IMR-90 (cell line): ENCODE data around the gene FHIP1A. TPM values are rescaled to one million over a fixed set of nuclear protein-coding genes. Genes with fewer than 3 reads are reported as not detected.

Experiments used
- ATAC-seq: fragments of 200-7000 bp; cut with Tn5 transposase; 2 replicates; pipeline ENCODE4 v1.9.1; 2020; ENCODE audit warnings: low read depth, mild to moderate bottlenecking, moderate library complexity
- BruUV-seq: library from RNA; stranded (reverse); fragments of 400-500 nt; replicated peaks from 2 replicates; lab custom pipeline; 2021; lab: Mats Ljungman, UMichigan
- CTCF ChIA-PET: fragments of 300-600 bp; formaldehyde crosslinking; extraction: SDS; loops from one replicate; lab custom pipeline; 2021; ENCODE audit warnings: antibody characterized with exemption; lab: Yijun Ruan, JAX
- POLR2A ChIA-PET: fragments of 300-600 bp; sonication (Branson Sonifier 250); formaldehyde crosslinking; loops from one replicate; lab custom pipeline; 2022; ENCODE audit warnings: antibody characterized with exemption; ENCODE audit not compliant: unreplicated experiment; lab: Charles Lee
- DNase-seq: peaks from one replicate; pipeline ENCODE4 v3.0.0; 2013
- H2AFZ ChIP-seq: replicated peaks from 2 replicates; pipeline ENCODE3; 2013; ENCODE audit warnings: low read length, mild to moderate bottlenecking; ENCODE audit not compliant: poor library complexity
- H2AK5ac ChIP-seq: 2 replicates; pipeline ENCODE4 v1.6.1; 2013; ENCODE audit warnings: low read depth, low read length, inconsistent platforms
- H2AK9ac ChIP-seq: replicated peaks from 2 replicates; pipeline ENCODE3; 2013; ENCODE audit warnings: mild to moderate bottlenecking, low read depth, low read length, moderate library complexity; ENCODE audit not compliant: poor library complexity
- H2BK120ac ChIP-seq: 2 replicates; pipeline ENCODE4 v1.6.1; 2013; ENCODE audit warnings: low read depth, low read length, inconsistent platforms
- H2BK15ac ChIP-seq: 3 replicates; pipeline ENCODE4 v1.6.1; 2013; ENCODE audit warnings: low read depth, low read length, inconsistent platforms
- H2BK20ac ChIP-seq: 2 replicates; pipeline ENCODE4 v1.6.1; 2013; ENCODE audit warnings: low read depth, mild to moderate bottlenecking, inconsistent platforms, low read length, moderate library complexity
- H2BK5ac ChIP-seq: 2 replicates; pipeline ENCODE4 v1.6.1; 2013; ENCODE audit warnings: mild to moderate bottlenecking, low read depth, low read length, inconsistent platforms; ENCODE audit not compliant: poor library complexity, severe bottlenecking
- H3K14ac ChIP-seq: replicated peaks from 2 replicates; pipeline ENCODE4 v1.6.1; 2013; ENCODE audit warnings: low read depth, low read length, inconsistent platforms
- H3K18ac ChIP-seq: 2 replicates; pipeline ENCODE4 v1.6.1; 2013; ENCODE audit warnings: low read depth, low read length, control low read depth
- H3K23ac ChIP-seq: 2 replicates; pipeline ENCODE4 v1.6.1; 2013; ENCODE audit warnings: low read depth, low read length, inconsistent platforms
- H3K27ac ChIP-seq: 2 replicates; pipeline ENCODE4 v1.5.1; 2013; ENCODE audit warnings: mild to moderate bottlenecking, control low read depth, low read length; ENCODE audit not compliant: insufficient read depth
- H3K27me3 ChIP-seq: 2 replicates; pipeline ENCODE4 v1.6.1; 2013; ENCODE audit warnings: low read length; ENCODE audit not compliant: control insufficient read depth, insufficient read depth
- H3K36me3 ChIP-seq: 2 replicates; pipeline ENCODE4 v1.6.1; 2013; ENCODE audit warnings: low read length, mixed read lengths; ENCODE audit not compliant: control insufficient read depth, insufficient read depth
- H3K4ac ChIP-seq: 2 replicates; pipeline ENCODE4 v1.6.1; 2013; ENCODE audit warnings: low read depth, low read length, inconsistent platforms
- H3K4me1 ChIP-seq: 2 replicates; pipeline ENCODE4 v1.6.1; 2013; ENCODE audit warnings: low read length, mixed read lengths; ENCODE audit not compliant: control insufficient read depth, insufficient read depth
- H3K4me2 ChIP-seq: 2 replicates; pipeline ENCODE4 v1.6.1; 2013; ENCODE audit warnings: low read depth, mild to moderate bottlenecking, control low read depth, low read length, moderate library complexity
- H3K4me3 ChIP-seq: 2 replicates; pipeline ENCODE4 v1.5.1; 2013; ENCODE audit warnings: low read depth, mild to moderate bottlenecking, control low read depth, low read length, moderate library complexity; ENCODE audit not compliant: insufficient read depth
- H3K56ac ChIP-seq: 2 replicates; pipeline ENCODE4 v1.6.1; 2013; ENCODE audit warnings: low read length, inconsistent platforms; ENCODE audit not compliant: insufficient read depth; ENCODE audit errors: extremely low read depth
- H3K79me1 ChIP-seq, 2 experiments: 2 replicates each; pipeline ENCODE4 v1.6.1; 2013; ENCODE audit warnings: low read length in 2 of 2, inconsistent platforms in 1 of 2, low read depth in 1 of 2
- H3K9ac ChIP-seq: 2 replicates; pipeline ENCODE4 v1.6.1; 2013; ENCODE audit warnings: low read depth, low read length, control low read depth
- H3K9me1 ChIP-seq: 2 replicates; pipeline ENCODE4 v1.6.1; 2013; ENCODE audit warnings: low read length, inconsistent platforms; ENCODE audit not compliant: insufficient read depth
- H3K9me3 ChIP-seq: 2 replicates; pipeline ENCODE4 v1.6.1; 2013; ENCODE audit warnings: low read length; ENCODE audit not compliant: control insufficient read depth, insufficient read depth
- H4K20me1 ChIP-seq: 2 replicates; pipeline ENCODE4 v1.6.1; 2013; ENCODE audit warnings: low read length, inconsistent platforms; ENCODE audit not compliant: insufficient read depth
- H4K5ac ChIP-seq: 2 replicates; pipeline ENCODE4 v1.6.1; 2013; ENCODE audit warnings: mild to moderate bottlenecking, low read depth, low read length, control low read depth
- H4K8ac ChIP-seq, 2 experiments: 2 replicates each; pipeline ENCODE4 v1.6.1; 2013; ENCODE audit warnings: low read depth in 2 of 2, low read length in 2 of 2, control low read depth in 1 of 2, inconsistent platforms in 1 of 2
- H4K91ac ChIP-seq: 2 replicates; pipeline ENCODE4 v1.6.1; 2013; ENCODE audit warnings: low read depth, low read length, inconsistent platforms; ENCODE audit not compliant: insufficient read depth
- BHLHE40 ChIP-seq: fragments of 150-350 bp; IDR thresholded peaks from 2 replicates; pipeline ENCODE4 v1.6.1; 2016; ENCODE audit warnings: mild to moderate bottlenecking, low read depth, low read length
- CEBPB ChIP-seq: IDR thresholded peaks from 2 replicates; pipeline ENCODE4 v1.6.1; 2012; ENCODE audit warnings: low read depth, low read length, improper control_type of control experiment
- CHD1 ChIP-seq: IDR thresholded peaks from 2 replicates; pipeline ENCODE4 v1.6.1; 2012; ENCODE audit warnings: low read depth, low read length, improper control_type of control experiment
- FOS ChIP-seq: fragments of 150-350 bp; IDR thresholded peaks from 2 replicates; pipeline ENCODE4 v1.6.1; 2016; ENCODE audit warnings: low read depth, low read length
- MAFK ChIP-seq: IDR thresholded peaks from 2 replicates; pipeline ENCODE4 v1.6.1; 2012; ENCODE audit warnings: low read depth, low read length, improper control_type of control experiment
- MAZ ChIP-seq: IDR thresholded peaks from 2 replicates; pipeline ENCODE4 v1.6.1; 2012; ENCODE audit warnings: low read depth, mild to moderate bottlenecking, low read length, improper control_type of control experiment, moderate library complexity, borderline replicate concordance
- MXI1 ChIP-seq: IDR thresholded peaks from 2 replicates; pipeline ENCODE4 v1.6.1; 2012; ENCODE audit warnings: low read depth, mild to moderate bottlenecking, low read length, moderate library complexity, borderline replicate concordance
- NFE2L2 ChIP-seq: fragments of 150-350 bp; IDR thresholded peaks from 2 replicates; pipeline ENCODE4 v1.6.1; 2016; ENCODE audit warnings: low read depth, mild to moderate bottlenecking, low read length
- POLR2A ChIP-seq: IDR thresholded peaks from 2 replicates; pipeline ENCODE4 v1.6.1; 2012; ENCODE audit warnings: mild to moderate bottlenecking, low read depth, low read length
- RAD21 ChIP-seq: IDR thresholded peaks from 2 replicates; pipeline ENCODE4 v1.6.1; 2012; ENCODE audit warnings: low read length, improper control_type of control experiment
- RCOR1 ChIP-seq: IDR thresholded peaks from 2 replicates; pipeline ENCODE4 v1.6.1; 2012; ENCODE audit warnings: mild to moderate bottlenecking, low read length, improper control_type of control experiment; ENCODE audit not compliant: insufficient replicate concordance
- RFX5 ChIP-seq: IDR thresholded peaks from 2 replicates; pipeline ENCODE4 v1.8.0; 2012; ENCODE audit warnings: low read depth, mild to moderate bottlenecking, low read length, moderate library complexity
- SMC3 ChIP-seq: fragments of 150-350 bp; IDR thresholded peaks from 2 replicates; pipeline ENCODE4 v1.6.1; 2016; ENCODE audit warnings: low read depth, mild to moderate bottlenecking, antibody characterized with exemption, low read length, moderate library complexity
- WGBS, 2 experiments: methylation state at CpG; one replicate each; pipeline versions ENCODE4 v1.1.5 to v1.1.7; 2013; ENCODE audit warnings: missing lambda C conversion rate in 2 of 2; ENCODE audit not compliant: insufficient read length in 1 of 2; ENCODE audit errors: extremely low coverage in 2 of 2; 5-methylcytosine and 5-hydroxymethylcytosine counted together
- dilution Hi-C: fragments of 300-500 bp; cut with HindIII; formaldehyde crosslinking; loops from one replicate; pipeline ENCODE4 v1.14.3; 2018; ENCODE audit warnings: low sequenced_read_pairs; ENCODE audit not compliant: unreplicated experiment
- in situ Hi-C: fragments of 300-500 bp; cut with MboI; formaldehyde crosslinking; loops from 3 replicates; pipeline ENCODE4 v1.14.3; 2019; ENCODE audit warnings: low sequenced_read_pairs, inconsistent platforms, mixed read lengths
- intact Hi-C: fragments of 100-400 bp; cut with micrococcal nuclease; formaldehyde crosslinking; loops from 2 replicates; pipeline ENCODE4 v1.10.0; 2022
- polyA plus RNA-seq, 3 experiments: library from polyadenylated mRNA; depleted of rRNA; stranded (reverse); fragments of >200 nt; gene quantifications; 2 replicates each; pipeline ENCODE4 v1.2.3, GENCODE V29; 2012; ENCODE audit warnings: low replicate concordance in 1 of 3
- total RNA-seq: library from RNA; depleted of rRNA; stranded (reverse); fragments of >200 nt; gene quantifications from 2 replicates; pipeline ENCODE4 v1.2.3, GENCODE V29; 2012
- TF ChIP-seq, protein P1 (sequence below): fragments of 150-350 bp; IDR thresholded peaks from 2 replicates; pipeline ENCODE4 v1.6.1; 2016; ENCODE audit warnings: low read depth, mild to moderate bottlenecking, low read length, moderate library complexity, borderline replicate concordance
- TF ChIP-seq, protein P2 (sequence below): fragments of 150-350 bp; IDR thresholded peaks from 2 replicates; pipeline ENCODE4 v1.6.1; 2017; ENCODE audit warnings: mild to moderate bottlenecking, antibody characterized with exemption, low read length, low read depth
- TF ChIP-seq, protein P3 (sequence below): conservative IDR thresholded peaks from 2 replicates; pipeline ENCODE4 v1.5.1; 2012; ENCODE audit warnings: mild to moderate bottlenecking, low read depth, low read length, improper control_type of control experiment

Gene FHIP1A
- total and polyA plus RNA-seq, 2 of the 4 experiments (the other 2 are of a cell fraction), result 0.02 to 0.18 TPM

DNA sequence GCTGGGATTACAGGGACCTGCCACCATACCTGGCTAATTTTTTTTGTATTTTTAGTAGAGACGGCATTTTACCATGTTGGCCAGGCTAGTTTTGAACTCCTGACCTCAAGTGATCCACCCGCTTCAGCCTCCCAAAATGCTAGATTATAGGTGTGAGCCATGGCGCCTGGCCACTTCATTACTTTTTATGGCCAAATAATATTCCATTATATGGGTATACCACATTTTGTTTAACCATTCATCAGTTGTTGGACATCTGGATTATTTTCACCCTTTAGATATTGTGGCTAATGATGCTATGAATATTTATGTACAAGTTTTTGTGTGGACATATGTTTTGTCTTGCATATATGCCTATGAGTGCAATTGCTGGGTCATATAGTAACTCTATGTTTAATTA is 8.6 kb upstream of the FHIP1A start:
- H3K27me3 ChIP-seq, result peaks cover 4% of the 10 kb centered on the region; the same call in 1 of the 2 replicates
- no peaks in the 10 kb centered on the region for H3K4me1 ChIP-seq
- ATAC-seq (no peak), DNase-seq (no peak)
- no peak overlapping the region for H2BK5ac ChIP-seq
- H3K18ac ChIP-seq, result no peak overlapping the region
- no peaks in the 10 kb centered on the region for H3K9me3 ChIP-seq
- no peak overlapping the region for H3K23ac ChIP-seq
- CTCF ChIA-PET, result no interaction called here
- no peak overlapping the region for H2BK120ac ChIP-seq
- no CpG with 5 or more reads among the region's 3 CpGs for WGBS, 2 experiments
- H4K20me1 ChIP-seq, result no peaks in the 10 kb centered on the region
- H3K9ac ChIP-seq, result no peak overlapping the region
- H2BK20ac ChIP-seq, result no peak overlapping the region
- H3K4ac ChIP-seq, result no peak overlapping the region
- H2AK9ac ChIP-seq, result no peak overlapping the region
- H2AK5ac ChIP-seq, result no peak overlapping the region
- H3K56ac ChIP-seq, result no peak overlapping the region
- in situ Hi-C loops (no loop called here), intact Hi-C loops (no loop called here), dilution Hi-C loops (no loop called here)
- H2BK15ac ChIP-seq, result no peak overlapping the region
- no peak overlapping the region for H3K14ac ChIP-seq
- POLR2A ChIA-PET, result no interaction called here
- H2AFZ ChIP-seq, result no peak overlapping the region
- H4K8ac ChIP-seq, result no peak overlapping the region
- H3K36me3 ChIP-seq, result no peaks in the 10 kb centered on the region
- no peaks in the 10 kb centered on the region for H3K9me1 ChIP-seq
- H4K91ac ChIP-seq, result no peak overlapping the region
- H4K5ac ChIP-seq, result no peak overlapping the region
- no peak overlapping the region for H3K4me2 ChIP-seq
- no peak overlapping the region for H3K27ac ChIP-seq
- BruUV-seq, result no TSS peak
- no peak overlapping the region for H3K4me3 ChIP-seq
- no peaks in the 10 kb centered on the region for H3K79me1 ChIP-seq
- TF ChIP-seq RFX5 (no peak), POLR2A (no peak), RAD21 (no peak), CEBPB (no peak), MXI1 (no peak), SMC3 (no peak), RCOR1 (no peak), MAZ (no peak), MAFK (no peak), NFE2L2 (no peak), CHD1 (no peak), BHLHE40 (no peak), FOS (no peak)
- TF ChIP-seq, protein P1, sequence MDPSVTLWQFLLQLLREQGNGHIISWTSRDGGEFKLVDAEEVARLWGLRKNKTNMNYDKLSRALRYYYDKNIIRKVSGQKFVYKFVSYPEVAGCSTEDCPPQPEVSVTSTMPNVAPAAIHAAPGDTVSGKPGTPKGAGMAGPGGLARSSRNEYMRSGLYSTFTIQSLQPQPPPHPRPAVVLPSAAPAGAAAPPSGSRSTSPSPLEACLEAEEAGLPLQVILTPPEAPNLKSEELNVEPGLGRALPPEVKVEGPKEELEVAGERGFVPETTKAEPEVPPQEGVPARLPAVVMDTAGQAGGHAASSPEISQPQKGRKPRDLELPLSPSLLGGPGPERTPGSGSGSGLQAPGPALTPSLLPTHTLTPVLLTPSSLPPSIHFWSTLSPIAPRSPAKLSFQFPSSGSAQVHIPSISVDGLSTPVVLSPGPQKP, result no peak
- TF ChIP-seq, protein P2, sequence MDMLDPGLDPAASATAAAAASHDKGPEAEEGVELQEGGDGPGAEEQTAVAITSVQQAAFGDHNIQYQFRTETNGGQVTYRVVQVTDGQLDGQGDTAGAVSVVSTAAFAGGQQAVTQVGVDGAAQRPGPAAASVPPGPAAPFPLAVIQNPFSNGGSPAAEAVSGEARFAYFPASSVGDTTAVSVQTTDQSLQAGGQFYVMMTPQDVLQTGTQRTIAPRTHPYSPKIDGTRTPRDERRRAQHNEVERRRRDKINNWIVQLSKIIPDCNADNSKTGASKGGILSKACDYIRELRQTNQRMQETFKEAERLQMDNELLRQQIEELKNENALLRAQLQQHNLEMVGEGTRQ, result no peak
- TF ChIP-seq, protein P3, sequence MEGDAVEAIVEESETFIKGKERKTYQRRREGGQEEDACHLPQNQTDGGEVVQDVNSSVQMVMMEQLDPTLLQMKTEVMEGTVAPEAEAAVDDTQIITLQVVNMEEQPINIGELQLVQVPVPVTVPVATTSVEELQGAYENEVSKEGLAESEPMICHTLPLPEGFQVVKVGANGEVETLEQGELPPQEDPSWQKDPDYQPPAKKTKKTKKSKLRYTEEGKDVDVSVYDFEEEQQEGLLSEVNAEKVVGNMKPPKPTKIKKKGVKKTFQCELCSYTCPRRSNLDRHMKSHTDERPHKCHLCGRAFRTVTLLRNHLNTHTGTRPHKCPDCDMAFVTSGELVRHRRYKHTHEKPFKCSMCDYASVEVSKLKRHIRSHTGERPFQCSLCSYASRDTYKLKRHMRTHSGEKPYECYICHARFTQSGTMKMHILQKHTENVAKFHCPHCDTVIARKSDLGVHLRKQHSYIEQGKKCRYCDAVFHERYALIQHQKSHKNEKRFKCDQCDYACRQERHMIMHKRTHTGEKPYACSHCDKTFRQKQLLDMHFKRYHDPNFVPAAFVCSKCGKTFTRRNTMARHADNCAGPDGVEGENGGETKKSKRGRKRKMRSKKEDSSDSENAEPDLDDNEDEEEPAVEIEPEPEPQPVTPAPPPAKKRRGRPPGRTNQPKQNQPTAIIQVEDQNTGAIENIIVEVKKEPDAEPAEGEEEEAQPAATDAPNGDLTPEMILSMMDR, result no peak
